ENCODE measurements around the gene SLC48A1. TPM values are rescaled to one million over a fixed set of nuclear protein-coding genes. Genes with fewer than 3 reads are reported as not detected.

The SLC48A1 gene
- total RNA-seq, 1 donor from 2014 or later: 10.1 TPM

- peak in 1 of 2 donors; percentile 63 for DNase-seq (ENCODE audit: low read depth in 2 of 2)
Observed at GRCh38 chr12:47757840-47758583, 15.0 kb upstream of the SLC48A1 start.

- no peak for DNase-seq (ENCODE audit: low read depth in 2 of 2)
Observed at GRCh38 chr12:47758584-47758833, 14.5 kb upstream of the SLC48A1 start.

GRCh38 chr12:47758834-47759690 is 14.0 kb upstream of the SLC48A1 start, which contains the start of gene RAPGEF3:
RAPGEF3 (minus strand) TSS chr12:47758880; CDS start chr12:47758556, 324 bp downstream.
- DNase-seq (ENCODE audit: low read depth in 2 of 2): peak; percentile 94 to 95

- no peak for DNase-seq (ENCODE audit: low read depth in 2 of 2)
Observed at GRCh38 chr12:47762850-47763465, 10.1 kb upstream of the SLC48A1 start.

- no peak for DNase-seq (ENCODE audit: low read depth in 2 of 2)
Observed at GRCh38 chr12:47763481-47764346, 9.3 kb upstream of the SLC48A1 start.

- no peak for DNase-seq (ENCODE audit: low read depth in 2 of 2)
Observed at GRCh38 chr12:47766502-47767215, 6.4 kb upstream of the SLC48A1 start.

GRCh38 chr12:47767216-47767724 is 5.8 kb upstream of the SLC48A1 start:
- DNase-seq (ENCODE audit: low read depth in 2 of 2): peak; percentile 81 to 84

GRCh38 chr12:47768323-47768811 is 4.7 kb upstream of the SLC48A1 start:
- no peak for DNase-seq (ENCODE audit: low read depth in 2 of 2)

- no peak for DNase-seq (ENCODE audit: low read depth in 2 of 2)
Observed at GRCh38 chr12:47769234-47770085, 3.6 kb upstream of the SLC48A1 start.

- no peak for DNase-seq (ENCODE audit: low read depth in 2 of 2)
Observed at GRCh38 chr12:47770086-47770726, 2.8 kb upstream of the SLC48A1 start.

GRCh38 chr12:47771304-47771703 is 1.7 kb upstream of the SLC48A1 start:
- no peak for DNase-seq (ENCODE audit: low read depth in 2 of 2)

GRCh38 chr12:47772094-47772660 is 861 bp upstream of the SLC48A1 start:
- DNase-seq (ENCODE audit: low read depth in 2 of 2): peak in 1 of 2 donors; percentile 37

GRCh38 chr12:47772738-47773061 is 338 bp upstream of the SLC48A1 start:
- DNase-seq (ENCODE audit: low read depth in 2 of 2): no peak

GRCh38 chr12:47773858-47774580 is 981 bp downstream of the SLC48A1 start:
- DNase-seq (ENCODE audit: low read depth in 2 of 2): no peak

- no peak for DNase-seq (ENCODE audit: low read depth in 2 of 2)
Observed at GRCh38 chr12:47774663-47775062, 1.6 kb downstream of the SLC48A1 start.

- DNase-seq (ENCODE audit: low read depth in 2 of 2): no peak
Observed at GRCh38 chr12:47775100-47775911, 2.3 kb downstream of the SLC48A1 start.

- DNase-seq (ENCODE audit: low read depth in 2 of 2): no peak
Observed at GRCh38 chr12:47776471-47777143, 3.6 kb downstream of the SLC48A1 start.
